Glutamatergic neuron (in vitro differentiated cells): ENCODE data around the gene EPB41L4A. TPM values are rescaled to one million over a fixed set of nuclear protein-coding genes. Genes with fewer than 3 reads are reported as not detected.
A peak's percentile ranks its signal among the peaks of the same experiment; 100 is the strongest.

Experiments
- DNase-seq: peaks from one replicate; pipeline ENCODE4 v3.0.0; 2022
- H3K27ac Mint-ChIP-seq: one replicate; pipeline ENCODE4 v1.8.0; 2020; ENCODE audit warnings: mild to moderate bottlenecking, mixed read lengths, inconsistent platforms; ENCODE audit not compliant: unreplicated experiment
- H3K27me3 Mint-ChIP-seq: one replicate; pipeline ENCODE4 v1.8.0; 2020; ENCODE audit warnings: mild to moderate bottlenecking, moderate library complexity, mixed read lengths, inconsistent platforms; ENCODE audit not compliant: unreplicated experiment
- H3K36me3 Mint-ChIP-seq: one replicate; pipeline ENCODE4 v1.8.0; 2020; ENCODE audit warnings: mild to moderate bottlenecking, mixed read lengths, inconsistent platforms; ENCODE audit not compliant: unreplicated experiment
- H3K4me1 Mint-ChIP-seq: one replicate; pipeline ENCODE4 v1.8.0; 2020; ENCODE audit warnings: mild to moderate bottlenecking, low read depth, mixed read lengths, inconsistent platforms; ENCODE audit not compliant: unreplicated experiment
- H3K4me3 Mint-ChIP-seq: one replicate; pipeline ENCODE4 v1.8.0; 2020; ENCODE audit warnings: mild to moderate bottlenecking, mixed read lengths, inconsistent platforms; ENCODE audit not compliant: unreplicated experiment
- H3K9me3 Mint-ChIP-seq: one replicate; pipeline ENCODE4 v1.8.0; 2020; ENCODE audit warnings: mild to moderate bottlenecking, moderate library complexity, mixed read lengths, inconsistent platforms; ENCODE audit not compliant: unreplicated experiment
- total RNA-seq: library from RNA; stranded (reverse); fragmentation: NEBNext Ultra II Directional; extraction: Animal tissue kit (Norgen Biotek cat#: 25700); gene quantifications from one replicate; pipeline ENCODE4 v1.2.1, GENCODE V29; 2021; ENCODE audit not compliant: unreplicated experiment
- TF ChIP-seq, protein P1 (sequence below): fragments of 200-600 bp; sonication (generic); IDR thresholded peaks from one replicate; pipeline ENCODE4 v1.5.0; 2021; ENCODE audit not compliant: partially characterized antibody, unreplicated experiment

The EPB41L4A gene
- total RNA-seq, 1 donor from 2014 or later, result 125 TPM

DNA sequence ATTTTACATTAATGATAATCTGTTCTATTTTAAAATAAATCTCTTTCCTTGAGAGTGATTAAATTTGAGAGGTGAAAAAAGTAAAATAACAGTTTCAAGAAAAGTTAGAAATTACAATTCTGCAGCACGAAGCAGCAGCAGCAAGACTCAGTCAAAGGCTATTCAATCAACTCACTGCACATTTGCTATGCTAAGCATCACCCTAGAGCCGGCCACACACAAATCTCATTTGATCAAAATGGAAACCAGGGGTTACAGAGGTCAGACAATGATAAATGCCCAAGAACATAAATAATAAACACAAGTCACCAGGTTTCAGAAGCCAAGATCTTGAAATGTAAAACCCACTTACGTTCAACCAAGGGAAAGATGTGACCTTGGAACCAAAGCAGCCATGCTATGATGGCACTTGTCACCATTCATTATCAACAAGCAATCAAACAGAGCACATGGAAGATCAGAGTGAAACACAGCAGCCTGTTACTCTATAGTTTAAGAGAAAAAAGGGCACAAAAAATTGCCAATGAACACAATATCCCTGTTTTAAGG is 136.0 kb downstream of the EPB41L4A start:
- H3K27me3 Mint-ChIP-seq, result peaks cover 2% of the 10 kb centered on the region
- no peaks in the 10 kb centered on the region for H3K36me3 Mint-ChIP-seq
- TF ChIP-seq, protein P1, sequence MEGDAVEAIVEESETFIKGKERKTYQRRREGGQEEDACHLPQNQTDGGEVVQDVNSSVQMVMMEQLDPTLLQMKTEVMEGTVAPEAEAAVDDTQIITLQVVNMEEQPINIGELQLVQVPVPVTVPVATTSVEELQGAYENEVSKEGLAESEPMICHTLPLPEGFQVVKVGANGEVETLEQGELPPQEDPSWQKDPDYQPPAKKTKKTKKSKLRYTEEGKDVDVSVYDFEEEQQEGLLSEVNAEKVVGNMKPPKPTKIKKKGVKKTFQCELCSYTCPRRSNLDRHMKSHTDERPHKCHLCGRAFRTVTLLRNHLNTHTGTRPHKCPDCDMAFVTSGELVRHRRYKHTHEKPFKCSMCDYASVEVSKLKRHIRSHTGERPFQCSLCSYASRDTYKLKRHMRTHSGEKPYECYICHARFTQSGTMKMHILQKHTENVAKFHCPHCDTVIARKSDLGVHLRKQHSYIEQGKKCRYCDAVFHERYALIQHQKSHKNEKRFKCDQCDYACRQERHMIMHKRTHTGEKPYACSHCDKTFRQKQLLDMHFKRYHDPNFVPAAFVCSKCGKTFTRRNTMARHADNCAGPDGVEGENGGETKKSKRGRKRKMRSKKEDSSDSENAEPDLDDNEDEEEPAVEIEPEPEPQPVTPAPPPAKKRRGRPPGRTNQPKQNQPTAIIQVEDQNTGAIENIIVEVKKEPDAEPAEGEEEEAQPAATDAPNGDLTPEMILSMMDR, result no peak
- no peak for DNase-seq
- peak overlapping the region; percentile 1 for H3K4me3 Mint-ChIP-seq
- peaks cover 8% of the 10 kb centered on the region for H3K9me3 Mint-ChIP-seq
- H3K4me1 Mint-ChIP-seq, result peaks cover 48% of the 10 kb centered on the region
- peak overlapping the region; percentile 50 for H3K27ac Mint-ChIP-seq

DNA sequence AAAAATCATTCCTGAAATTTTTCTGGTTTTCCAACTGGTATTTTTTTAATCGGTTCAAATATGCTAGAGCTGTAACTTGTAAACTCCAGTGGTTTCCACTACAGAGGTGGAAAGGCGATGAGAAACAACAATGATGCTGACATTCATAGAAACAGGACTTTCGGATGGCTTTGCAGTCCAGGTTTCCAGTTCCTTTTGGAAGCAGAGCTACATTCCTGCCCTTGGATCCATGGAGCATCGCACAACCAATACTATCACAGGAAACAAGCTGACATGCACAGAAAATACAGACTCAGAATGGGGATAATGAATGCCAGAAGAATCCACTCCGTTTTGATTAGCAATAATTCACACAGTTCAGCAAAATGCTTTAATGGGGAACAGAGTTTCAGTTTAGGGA is 140.0 kb downstream of the EPB41L4A start:
- H3K27ac Mint-ChIP-seq, result peak overlapping the region; percentile 11

DNA sequence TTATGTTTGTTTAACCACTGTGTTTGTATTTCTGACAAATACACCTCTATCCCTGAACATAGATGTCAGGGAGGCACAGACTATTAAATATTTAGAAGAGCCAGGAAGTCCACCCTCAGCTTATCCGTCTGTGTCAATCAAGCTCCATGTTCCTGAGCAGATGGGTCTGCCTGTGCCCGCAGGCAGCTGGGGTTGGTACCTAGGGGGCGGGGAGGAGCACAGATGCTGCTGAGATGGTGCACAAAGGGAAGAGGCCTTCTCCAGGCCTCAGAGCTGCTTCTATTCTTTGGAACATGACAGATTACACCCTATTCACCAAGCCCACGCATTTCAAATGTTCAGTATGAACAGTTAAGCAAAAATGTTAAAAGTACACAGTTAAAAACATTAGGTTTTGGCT is 142.1 kb downstream of the EPB41L4A start:
- TF ChIP-seq, protein P1, result no peak
- Mint-ChIP-seq H3K4me1 (peaks cover 52% of the 10 kb centered on the region), H3K36me3 (no peaks in the 10 kb centered on the region), H3K27ac (peak overlapping the region; percentile 99), H3K9me3 (peaks cover 10% of the 10 kb centered on the region), H3K4me3 (peak overlapping the region; percentile 71), H3K27me3 (peaks cover 11% of the 10 kb centered on the region)
- DNase-seq, result peak; percentile 90

More for the DNA sequence above, 140.0 kb downstream of the EPB41L4A start:
- H3K4me3 Mint-ChIP-seq, result no peak overlapping the region
- peaks cover 8% of the 10 kb centered on the region for H3K27me3 Mint-ChIP-seq
- H3K4me1 Mint-ChIP-seq, result peaks cover 63% of the 10 kb centered on the region
- DNase-seq, result no peak
- TF ChIP-seq, protein P1, result no peak
- H3K36me3 Mint-ChIP-seq, result no peaks in the 10 kb centered on the region
- peaks cover 10% of the 10 kb centered on the region for H3K9me3 Mint-ChIP-seq

DNA sequence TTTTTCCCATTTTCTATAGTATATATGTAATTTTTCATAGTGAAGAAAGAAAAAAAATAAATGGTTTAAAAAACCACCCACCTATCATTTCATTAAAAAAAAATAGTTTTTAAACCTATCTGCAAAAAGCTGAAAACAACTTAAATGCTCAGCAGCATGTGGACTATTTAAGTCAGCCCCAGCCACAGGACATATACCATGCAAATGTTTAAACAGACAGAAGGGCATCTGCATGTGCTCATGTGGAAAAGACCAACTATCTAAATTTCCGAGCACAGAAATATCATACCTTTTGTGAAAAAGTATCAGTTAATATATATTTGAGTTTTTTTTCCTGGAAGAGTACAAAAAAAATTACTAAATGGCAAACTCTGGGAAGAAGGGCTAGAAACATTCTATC is 143.4 kb downstream of the EPB41L4A start:
- H3K27ac Mint-ChIP-seq, result peak overlapping the region; percentile 99
- H3K36me3 Mint-ChIP-seq, result no peaks in the 10 kb centered on the region
- no peak for DNase-seq
- TF ChIP-seq, protein P1, result no peak
- peaks cover 9% of the 10 kb centered on the region for H3K27me3 Mint-ChIP-seq
- H3K9me3 Mint-ChIP-seq, result peaks cover 10% of the 10 kb centered on the region
- no peak overlapping the region for H3K4me3 Mint-ChIP-seq
- peaks cover 42% of the 10 kb centered on the region for H3K4me1 Mint-ChIP-seq

DNA sequence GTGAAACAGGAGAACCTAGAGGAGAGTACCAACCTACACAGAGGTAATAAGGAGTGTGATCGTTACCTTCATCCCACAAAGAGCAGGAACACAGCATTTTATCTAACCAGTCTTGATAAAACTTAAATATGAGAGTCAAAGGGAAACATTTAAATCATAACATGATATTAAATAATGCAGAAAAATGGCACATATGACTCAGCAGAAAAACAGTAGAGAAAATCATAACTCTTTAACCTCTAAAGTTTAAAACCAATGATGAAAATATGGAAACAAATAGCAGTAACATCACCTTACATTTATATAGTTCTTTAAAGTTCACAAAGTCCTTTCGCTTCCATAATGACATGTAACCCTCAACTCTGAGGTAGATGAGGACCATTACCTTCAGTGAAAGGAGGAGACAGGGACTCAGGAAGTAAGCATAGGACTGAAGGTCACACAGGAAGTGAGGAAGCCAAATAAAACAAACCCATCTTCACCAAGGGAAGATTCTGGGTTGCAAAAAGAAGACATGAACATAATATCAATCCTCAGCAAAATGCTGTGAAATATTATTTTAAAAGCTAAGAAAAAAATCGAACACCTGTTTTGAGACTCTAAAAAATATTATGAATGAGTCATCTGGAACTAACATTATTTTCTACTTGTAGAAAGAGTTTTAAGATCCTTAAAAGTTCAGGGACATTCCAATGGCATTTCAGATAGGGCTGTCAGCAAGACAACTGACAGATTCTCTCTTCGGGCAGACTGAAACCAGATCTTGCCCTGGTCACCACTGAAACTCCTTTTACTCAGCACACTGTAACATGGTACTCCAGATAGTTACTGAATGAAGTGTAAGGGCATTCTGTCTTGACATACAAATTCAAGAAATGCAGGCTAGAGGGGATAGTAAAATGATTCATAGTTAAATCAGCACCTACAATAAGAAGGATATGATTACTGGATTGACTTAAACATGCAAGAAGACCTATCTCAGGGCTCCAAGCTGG is 148.5 kb downstream of the EPB41L4A start:
- Mint-ChIP-seq H3K4me1 (peaks cover 38% of the 10 kb centered on the region), H3K36me3 (no peaks in the 10 kb centered on the region), H3K27ac (no peak overlapping the region), H3K27me3 (peaks cover 4% of the 10 kb centered on the region), H3K4me3 (no peak overlapping the region), H3K9me3 (peaks cover 3% of the 10 kb centered on the region)
- no peak for DNase-seq
- TF ChIP-seq, protein P1, result no peak
